Measurements from ENCODE around the gene ABCA8. TPM values are rescaled to one million over a fixed set of nuclear protein-coding genes. Genes with fewer than 3 reads are reported as not detected.

Gene ABCA8
- total RNA-seq, 1 experiment from 2014 or later, result 4.1 TPM

- Histone ChIP-seq H3K27me3 (replicated peaks) (no peaks in the 10 kb centered on the region), H3K4me3 (no peak overlapping the region)
- no peak for DNase-seq (ENCODE audit: low read depth in 1 of 2, low spot score in 2 of 2)
These were observed 30.1 kb downstream of the ABCA8 start for GRCh38 chr17:68924793-68925720.

GRCh38 chr17:68910789-68911431 is 44.3 kb downstream of the ABCA8 start:
- Histone ChIP-seq H3K4me3 (no peak overlapping the region), H3K27ac (no peak overlapping the region), H3K27me3 (replicated peaks) (no peaks in the 10 kb centered on the region), H3K4me1 (replicated peaks) (peaks cover 31% of the 10 kb centered on the region), H3K9me3 (replicated peaks) (peaks cover 3% of the 10 kb centered on the region), H3K36me3 (no peaks in the 10 kb centered on the region)
- DNase-seq (ENCODE audit: low read depth in 1 of 2, low spot score in 2 of 2), result no peak

More at GRCh38 chr17:68924793-68925720, 30.1 kb downstream of the ABCA8 start:
- H3K27ac ChIP-seq, result no peak overlapping the region
- H3K9me3 ChIP-seq (replicated peaks), result no peaks in the 10 kb centered on the region
- H3K36me3 ChIP-seq, result no peaks in the 10 kb centered on the region
- H3K4me1 ChIP-seq (replicated peaks), result no peaks in the 10 kb centered on the region

GRCh38 chr17:68910251-68910705 is 44.9 kb downstream of the ABCA8 start:
- peak in 1 of 2 experiments; percentile 21 for DNase-seq (ENCODE audit: low read depth in 1 of 2, low spot score in 2 of 2)
- H3K4me1 ChIP-seq (replicated peaks), result peaks cover 31% of the 10 kb centered on the region
- no peaks in the 10 kb centered on the region for H3K27me3 ChIP-seq (replicated peaks)
- H3K4me3 ChIP-seq, result no peak overlapping the region
- H3K27ac ChIP-seq, result peak overlapping the region; percentile 62
- H3K36me3 ChIP-seq, result no peaks in the 10 kb centered on the region
- peaks cover 3% of the 10 kb centered on the region; the same call in 1 of the 2 replicates for H3K9me3 ChIP-seq (replicated peaks)

GRCh38 chr17:68909066-68909465 is 46.1 kb downstream of the ABCA8 start:
- Histone ChIP-seq H3K27me3 (replicated peaks) (no peaks in the 10 kb centered on the region), H3K4me1 (replicated peaks) (peaks cover 31% of the 10 kb centered on the region), H3K9me3 (replicated peaks) (peaks cover 2% of the 10 kb centered on the region; the same call in 1 of the 2 replicates), H3K27ac (peak overlapping the region; percentile 62), H3K36me3 (no peaks in the 10 kb centered on the region), H3K4me3 (no peak overlapping the region)
- DNase-seq (ENCODE audit: low read depth in 1 of 2, low spot score in 2 of 2), result peak; percentile 69 to 82

- H3K9me3 ChIP-seq (replicated peaks), result no peaks in the 10 kb centered on the region
- no peak for DNase-seq (ENCODE audit: low read depth in 1 of 2, low spot score in 2 of 2)
- H3K27ac ChIP-seq, result no peak overlapping the region
- peaks cover 31% of the 10 kb centered on the region for H3K4me1 ChIP-seq (replicated peaks)
- H3K4me3 ChIP-seq, result no peak overlapping the region
- no peaks in the 10 kb centered on the region for H3K27me3 ChIP-seq (replicated peaks)
- no peaks in the 10 kb centered on the region for H3K36me3 ChIP-seq
These were observed 47.1 kb downstream of the ABCA8 start for GRCh38 chr17:68908045-68908444.

- Histone ChIP-seq H3K4me3 (no peak overlapping the region), H3K9me3 (replicated peaks) (no peaks in the 10 kb centered on the region), H3K27me3 (replicated peaks) (no peaks in the 10 kb centered on the region), H3K36me3 (no peaks in the 10 kb centered on the region), H3K27ac (no peak overlapping the region), H3K4me1 (replicated peaks) (peaks cover 31% of the 10 kb centered on the region)
- peak in 1 of 2 experiments; percentile 32 for DNase-seq (ENCODE audit: low read depth in 1 of 2, low spot score in 2 of 2)
These were observed 48.6 kb downstream of the ABCA8 start for GRCh38 chr17:68906638-68907037.

- no peak overlapping the region for H3K4me3 ChIP-seq
- no peaks in the 10 kb centered on the region for H3K9me3 ChIP-seq (replicated peaks)
- H3K27me3 ChIP-seq (replicated peaks), result no peaks in the 10 kb centered on the region
- H3K36me3 ChIP-seq, result no peaks in the 10 kb centered on the region
- H3K27ac ChIP-seq, result no peak overlapping the region
- peaks cover 8% of the 10 kb centered on the region for H3K4me1 ChIP-seq (replicated peaks)
- DNase-seq (ENCODE audit: low read depth in 1 of 2, low spot score in 2 of 2), result no peak
These were observed 51.9 kb downstream of the ABCA8 start for GRCh38 chr17:68903286-68903685.

- Histone ChIP-seq H3K27me3 (replicated peaks) (no peaks in the 10 kb centered on the region), H3K27ac (no peak overlapping the region), H3K36me3 (no peaks in the 10 kb centered on the region), H3K4me3 (no peak overlapping the region), H3K9me3 (replicated peaks) (peaks cover 5% of the 10 kb centered on the region; the same call in 1 of the 2 replicates), H3K4me1 (replicated peaks) (no peaks in the 10 kb centered on the region)
- DNase-seq (ENCODE audit: low read depth in 1 of 2, low spot score in 2 of 2), result no peak
These were observed 57.6 kb downstream of the ABCA8 start for GRCh38 chr17:68897557-68897956.

GRCh38 chr17:68892658-68893057 is 62.5 kb downstream of the ABCA8 start:
- Histone ChIP-seq H3K9me3 (replicated peaks) (peaks cover 5% of the 10 kb centered on the region; the same call in 1 of the 2 replicates), H3K27ac (no peak overlapping the region), H3K4me1 (replicated peaks) (no peaks in the 10 kb centered on the region), H3K4me3 (no peak overlapping the region), H3K27me3 (replicated peaks) (no peaks in the 10 kb centered on the region), H3K36me3 (no peaks in the 10 kb centered on the region)
- DNase-seq (ENCODE audit: low read depth in 1 of 2, low spot score in 2 of 2), result no peak

- no peak overlapping the region for H3K27ac ChIP-seq
These were observed 63.0 kb downstream of the ABCA8 start for GRCh38 chr17:68892193-68892592.

GRCh38 chr17:68886401-68886800 is 68.8 kb downstream of the ABCA8 start:
- no peaks in the 10 kb centered on the region for H3K27me3 ChIP-seq (replicated peaks)

More at GRCh38 chr17:68892193-68892592, 63.0 kb downstream of the ABCA8 start:
- H3K36me3 ChIP-seq, result no peaks in the 10 kb centered on the region
- no peaks in the 10 kb centered on the region for H3K27me3 ChIP-seq (replicated peaks)
- no peak overlapping the region for H3K4me3 ChIP-seq
- no peaks in the 10 kb centered on the region for H3K4me1 ChIP-seq (replicated peaks)
- peaks cover 5% of the 10 kb centered on the region; the same call in 1 of the 2 replicates for H3K9me3 ChIP-seq (replicated peaks)
- DNase-seq (ENCODE audit: low read depth in 1 of 2, low spot score in 2 of 2), result no peak

GRCh38 chr17:68884888-68885287 is 70.3 kb downstream of the ABCA8 start:
- Histone ChIP-seq H3K36me3 (no peaks in the 10 kb centered on the region), H3K27ac (no peak overlapping the region), H3K27me3 (replicated peaks) (no peaks in the 10 kb centered on the region), H3K4me1 (replicated peaks) (no peaks in the 10 kb centered on the region), H3K9me3 (replicated peaks) (no peaks in the 10 kb centered on the region), H3K4me3 (no peak overlapping the region)
- DNase-seq (ENCODE audit: low read depth in 1 of 2, low spot score in 2 of 2), result no peak

More at GRCh38 chr17:68886401-68886800, 68.8 kb downstream of the ABCA8 start:
- H3K36me3 ChIP-seq, result no peaks in the 10 kb centered on the region
- no peaks in the 10 kb centered on the region for H3K9me3 ChIP-seq (replicated peaks)
- no peak overlapping the region for H3K4me3 ChIP-seq
- no peak overlapping the region for H3K27ac ChIP-seq
- H3K4me1 ChIP-seq (replicated peaks), result no peaks in the 10 kb centered on the region
- no peak for DNase-seq (ENCODE audit: low read depth in 1 of 2, low spot score in 2 of 2)

- Histone ChIP-seq H3K4me1 (replicated peaks) (no peaks in the 10 kb centered on the region), H3K9me3 (replicated peaks) (no peaks in the 10 kb centered on the region), H3K27me3 (replicated peaks) (no peaks in the 10 kb centered on the region), H3K4me3 (no peak overlapping the region), H3K36me3 (no peaks in the 10 kb centered on the region), H3K27ac (no peak overlapping the region)
- DNase-seq (ENCODE audit: low read depth in 1 of 2, low spot score in 2 of 2), result no peak
These were observed 76.8 kb downstream of the ABCA8 start for GRCh38 chr17:68878226-68878885.

Data from SJSA1 (cell line).